ENCODE measurements around the gene PPP2R5E. TPM values are rescaled to one million over a fixed set of nuclear protein-coding genes. Genes with fewer than 3 reads are reported as not detected.

Gene PPP2R5E
- total and polyA plus RNA-seq, 9 of the 15 experiments (the other 6 are each of a cell fraction or from before 2014, with no cell fraction given), result 4.2 to 30.3 (median 11.0) TPM

DNA sequence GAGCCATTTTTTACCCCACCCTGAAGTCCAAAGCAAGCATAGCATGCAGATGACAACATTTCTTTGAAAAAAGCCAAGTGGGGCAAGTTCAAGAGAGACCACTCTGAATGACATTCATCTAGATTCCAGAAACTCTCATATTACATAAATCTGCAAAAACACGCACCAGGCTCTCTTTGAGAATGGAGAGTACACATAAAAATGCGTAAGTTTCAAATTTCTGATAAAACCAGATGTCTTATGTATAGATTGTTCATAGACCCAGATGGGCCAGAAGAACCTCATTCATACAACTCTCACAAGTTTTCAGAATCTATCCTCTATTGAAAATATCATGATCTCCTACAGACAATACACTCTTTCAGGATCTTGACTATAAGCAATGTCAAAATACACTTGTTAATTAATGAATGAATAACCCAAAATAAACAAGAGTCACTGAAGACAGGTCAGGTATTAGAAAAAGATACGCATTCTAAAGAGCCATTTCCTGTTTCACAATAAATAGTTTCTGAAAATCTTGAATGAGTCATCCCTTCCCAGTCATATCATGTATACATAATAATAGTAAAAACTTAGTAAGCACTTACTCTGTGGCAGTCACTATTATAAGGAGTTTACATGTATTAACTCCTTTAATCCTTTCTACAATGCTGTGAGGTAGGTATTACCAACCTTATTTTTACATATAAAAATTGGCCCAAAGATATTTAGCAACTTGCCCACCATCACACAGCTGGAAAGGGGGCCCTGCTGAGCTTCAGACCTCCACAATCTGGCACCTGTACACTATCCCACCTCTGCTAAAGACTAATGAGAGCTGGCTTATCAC is 72.0 kb downstream of the PPP2R5E start:
- H3K4me1 ChIP-seq (replicated peaks in 1 of 2; ENCODE audit: control insufficient read depth in 2 of 2, insufficient read depth in 2 of 2, low read length in 2 of 2), result peaks cover 0 to 42% of the 10 kb centered on the region in 2 experiments; a peak in 3 of 5 replicates
- H3K4me3 ChIP-seq, result no peak overlapping the region
- H3K27me3 ChIP-seq (ENCODE audit: control insufficient read depth in 2 of 2, insufficient read depth in 2 of 2, low read length in 2 of 2), result no peaks in the 10 kb centered on the region
- 43% methylated on average over 3 of the region's 3 CpGs for WGBS (ENCODE audit: insufficient coverage, low coverage, missing lambda C conversion rate)
- intact Hi-C loops (cut with micrococcal nuclease) (no loop called here), in situ Hi-C loops (cut with MboI) (no loop called here)
- DNase-seq (ENCODE audit: extremely low read depth in 1 of 4, low spot score in 3 of 4) (no peak), ATAC-seq (no peak), FAIRE-seq (no peak)
- peak overlapping the region; percentile 48; the same call in 2 of the 3 replicates for H3K27ac ChIP-seq (ENCODE audit: extremely low read depth, low read depth, low read length)
- H3K9me1 ChIP-seq (ENCODE audit: control insufficient read depth, insufficient read depth, low read length), result no peaks in the 10 kb centered on the region
- H3K9me3 ChIP-seq (replicated peaks; ENCODE audit: control insufficient read depth, insufficient read depth, low read depth, low read length), result no peaks in the 10 kb centered on the region
- H3K4me2 ChIP-seq (ENCODE audit: insufficient read depth, low read length), result no peak overlapping the region
- H3K36me3 ChIP-seq (ENCODE audit: control insufficient read depth, insufficient read depth, low read length), result no peaks in the 10 kb centered on the region
- H3K79me2 ChIP-seq (ENCODE audit: control insufficient read depth, insufficient read depth, low read length), result peaks cover 76% of the 10 kb centered on the region
- ChIA-PET POLR2A (interaction anchor here (0.7 kb wide), 1 partner anchor 917 kb away, joined by 3 read pairs; no protein-coding TSS in a partner anchor), CTCF (ENCODE audit: low intra/inter-chr PET ratio) (no interaction called here)
- no peak overlapping the region for H3K9ac ChIP-seq (ENCODE audit: insufficient read depth in 1 of 2, low read depth in 2 of 2, low read length in 2 of 2)
- no TSS peak for BruUV-seq (replicated peaks)
- H4K20me1 ChIP-seq (replicated peaks; ENCODE audit: control insufficient read depth, insufficient read depth, low read length), result no peaks in the 10 kb centered on the region
- TF ChIP-seq KHSRP (IDR thresholded peaks at IDR 0.05) (no peak), ARID1B (IDR thresholded peaks at IDR 0.05) (peak; percentile 27; the same call in 1 of the 2 replicates), FOSL1 (tag; conservative IDR thresholded peaks at IDR 0.05) (peak; percentile 82), RAD51 (IDR thresholded peaks at IDR 0.05; ENCODE audit: borderline replicate concordance, low read depth) (no peak), POLR2B (IDR thresholded peaks at IDR 0.05; ENCODE audit: low read depth, partially characterized antibody) (no peak), SIRT6 (IDR thresholded peaks at IDR 0.05; ENCODE audit: low read depth, low read length) (no peak), JUND (IDR thresholded peaks at IDR 0.05; ENCODE audit: borderline replicate concordance, low read depth, low read length) (peak; percentile 63; the same call in 1 of the 2 replicates), JUND (tag; IDR thresholded peaks at IDR 0.05; ENCODE audit: borderline replicate concordance, low read depth, low read length) (peak; percentile 58; the same call in 1 of the 3 replicates), E2F3 (CRISPR knock-in tag; IDR thresholded peaks at IDR 0.05) (no peak), ZZZ3 (IDR thresholded peaks at IDR 0.05) (no peak), TARDBP (IDR thresholded peaks at IDR 0.05) (no peak), CEBPB (tag; IDR thresholded peaks at IDR 0.05) (peak; percentile 51; the same call in 1 of the 2 replicates), SMAD1 (IDR thresholded peaks at IDR 0.05; ENCODE audit: low read depth, low read length, partially characterized antibody) (no peak), DPF2 (IDR thresholded peaks at IDR 0.05) (0 out of 2 replicates have a peak, but pooled peaks have one; percentile 33), ZNF780A (CRISPR knock-in tag; IDR thresholded peaks at IDR 0.05) (no peak), ZNF354B (CRISPR knock-in tag; IDR thresholded peaks at IDR 0.05) (no peak), ADNP (tag; IDR thresholded peaks at IDR 0.05) (0 out of 2 replicates have a peak, but pooled peaks have one; percentile 18), SMARCA4 (IDR thresholded peaks at IDR 0.05) (peak; percentile 39; the same call in 1 of the 2 replicates)
- TF ChIP-seq, protein P1, sequence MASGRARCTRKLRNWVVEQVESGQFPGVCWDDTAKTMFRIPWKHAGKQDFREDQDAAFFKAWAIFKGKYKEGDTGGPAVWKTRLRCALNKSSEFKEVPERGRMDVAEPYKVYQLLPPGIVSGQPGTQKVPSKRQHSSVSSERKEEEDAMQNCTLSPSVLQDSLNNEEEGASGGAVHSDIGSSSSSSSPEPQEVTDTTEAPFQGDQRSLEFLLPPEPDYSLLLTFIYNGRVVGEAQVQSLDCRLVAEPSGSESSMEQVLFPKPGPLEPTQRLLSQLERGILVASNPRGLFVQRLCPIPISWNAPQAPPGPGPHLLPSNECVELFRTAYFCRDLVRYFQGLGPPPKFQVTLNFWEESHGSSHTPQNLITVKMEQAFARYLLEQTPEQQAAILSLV (tag; IDR thresholded peaks at IDR 0.05), result no peak
- TF ChIP-seq, protein P2, sequence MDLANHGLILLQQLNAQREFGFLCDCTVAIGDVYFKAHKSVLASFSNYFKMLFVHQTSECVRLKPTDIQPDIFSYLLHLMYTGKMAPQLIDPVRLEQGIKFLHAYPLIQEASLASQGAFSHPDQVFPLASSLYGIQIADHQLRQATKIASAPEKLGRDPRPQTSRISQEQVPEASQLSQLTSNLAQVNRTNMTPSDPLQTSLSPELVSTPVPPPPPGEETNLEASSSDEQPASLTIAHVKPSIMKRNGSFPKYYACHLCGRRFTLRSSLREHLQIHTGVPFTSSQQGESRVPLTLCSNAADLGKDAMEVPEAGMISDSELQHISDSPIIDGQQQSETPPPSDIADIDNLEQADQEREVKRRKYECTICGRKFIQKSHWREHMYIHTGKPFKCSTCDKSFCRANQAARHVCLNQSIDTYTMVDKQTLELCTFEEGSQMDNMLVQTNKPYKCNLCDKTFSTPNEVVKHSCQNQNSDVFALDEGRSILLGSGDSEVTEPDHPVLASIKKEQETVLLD (IDR thresholded peaks at IDR 0.05), result no peak
- TF ChIP-seq, protein P3, sequence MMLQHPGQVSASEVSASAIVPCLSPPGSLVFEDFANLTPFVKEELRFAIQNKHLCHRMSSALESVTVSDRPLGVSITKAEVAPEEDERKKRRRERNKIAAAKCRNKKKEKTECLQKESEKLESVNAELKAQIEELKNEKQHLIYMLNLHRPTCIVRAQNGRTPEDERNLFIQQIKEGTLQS (IDR thresholded peaks at IDR 0.05), result peak; percentile 86
- TF ChIP-seq, protein P3 (CRISPR knock-in tag; conservative IDR thresholded peaks at IDR 0.05), result no peak
- no peak overlapping the region for H2AFZ ChIP-seq (ENCODE audit: low read depth, low read length)
